Testis (tissue), 2 donors: ENCODE measurements around the gene PGC.

Experiments
- POLR2A ChIP-seq: fragments of 450-650 bp; IDR thresholded peaks from one replicate; pipeline ENCODE4 v1.6.1; 2017; ENCODE audit warnings: antibody characterized with exemption, mild to moderate bottlenecking, moderate library complexity
- TF ChIP-seq, protein P1 (sequence below), 3 experiments: fragments of 450-650 bp in 2 of 3; fragments of 200-600 bp in 1 of 3; sonication (generic) in 1 of 3; IDR thresholded peaks; one replicate each; pipeline ENCODE4 v1.5.1; 2016 to 2019; ENCODE audit warnings: antibody characterized with exemption in 3 of 3, mild to moderate bottlenecking in 2 of 3, moderate library complexity in 1 of 3

DNA sequence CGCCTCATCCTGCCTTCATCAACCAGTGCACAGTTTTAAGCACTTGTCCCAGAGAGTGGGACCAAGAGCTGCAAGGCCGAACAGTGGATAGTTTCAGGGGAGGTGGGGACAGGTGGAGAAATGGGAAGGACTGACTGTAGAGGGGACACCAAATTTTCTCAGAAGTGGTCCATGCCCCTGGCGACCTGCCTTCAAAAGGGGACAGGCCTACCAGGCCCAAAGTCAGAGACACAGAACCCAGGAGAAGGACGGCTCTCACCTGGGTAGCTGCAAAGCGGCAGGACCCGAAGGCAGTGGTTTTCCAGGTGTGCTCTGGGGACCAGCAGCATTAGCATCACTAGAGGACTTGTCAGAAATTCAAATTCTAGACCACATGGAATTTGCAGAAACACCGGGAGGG is 17.6 kb downstream of the PGC start:
- TF ChIP-seq, protein P1, sequence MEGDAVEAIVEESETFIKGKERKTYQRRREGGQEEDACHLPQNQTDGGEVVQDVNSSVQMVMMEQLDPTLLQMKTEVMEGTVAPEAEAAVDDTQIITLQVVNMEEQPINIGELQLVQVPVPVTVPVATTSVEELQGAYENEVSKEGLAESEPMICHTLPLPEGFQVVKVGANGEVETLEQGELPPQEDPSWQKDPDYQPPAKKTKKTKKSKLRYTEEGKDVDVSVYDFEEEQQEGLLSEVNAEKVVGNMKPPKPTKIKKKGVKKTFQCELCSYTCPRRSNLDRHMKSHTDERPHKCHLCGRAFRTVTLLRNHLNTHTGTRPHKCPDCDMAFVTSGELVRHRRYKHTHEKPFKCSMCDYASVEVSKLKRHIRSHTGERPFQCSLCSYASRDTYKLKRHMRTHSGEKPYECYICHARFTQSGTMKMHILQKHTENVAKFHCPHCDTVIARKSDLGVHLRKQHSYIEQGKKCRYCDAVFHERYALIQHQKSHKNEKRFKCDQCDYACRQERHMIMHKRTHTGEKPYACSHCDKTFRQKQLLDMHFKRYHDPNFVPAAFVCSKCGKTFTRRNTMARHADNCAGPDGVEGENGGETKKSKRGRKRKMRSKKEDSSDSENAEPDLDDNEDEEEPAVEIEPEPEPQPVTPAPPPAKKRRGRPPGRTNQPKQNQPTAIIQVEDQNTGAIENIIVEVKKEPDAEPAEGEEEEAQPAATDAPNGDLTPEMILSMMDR (IDR thresholded peaks at IDR 0.05), result no peak
- TF ChIP-seq POLR2A, result no peak
